Esophagus muscularis mucosa (tissue), 4 donors: Measurements from ENCODE around the gene STK32B. TPM values are rescaled to one million over a fixed set of nuclear protein-coding genes. Genes with fewer than 3 reads are reported as not detected.

ENCODE experiments used
- DNase-seq: peaks from one replicate; pipeline ENCODE4 v3.0.0-alpha.2; 2017; ENCODE audit errors: extremely low spot score
- H3K27ac ChIP-seq, 4 donors: fragments of 200-600 bp; sonication (generic); replicated peaks in 1 of 4; 1 replicate in 3 of 4; 2 replicates in 1 of 4; pipeline ENCODE4 v1.5.1; 2016 to 2019; ENCODE audit warnings: mild to moderate bottlenecking in 1 of 4
- H3K27me3 ChIP-seq, 4 donors: fragments of 200-600 bp; sonication (generic); one replicate each; pipeline versions ENCODE4 v1.5.1 to v1.6.0; 2016 to 2019
- H3K36me3 ChIP-seq, 4 donors: fragments of 200-600 bp; sonication (generic); one replicate each; pipeline ENCODE4 v1.5.1; 2016 to 2019
- H3K4me1 ChIP-seq, 4 donors: fragments of 200-600 bp; sonication (generic); one replicate each; pipeline ENCODE4 v1.5.1; 2016 to 2019
- H3K4me3 ChIP-seq, 4 donors: fragments of 200-600 bp; sonication (generic); 1 replicate in 2 of 4; 2 replicates in 2 of 4; pipeline ENCODE4 v1.5.1; 2016 to 2019; ENCODE audit warnings: mild to moderate bottlenecking in 4 of 4, moderate library complexity in 1 of 4
- H3K9me3 ChIP-seq, 4 donors: fragments of 200-600 bp; sonication (generic); 1 replicate in 3 of 4; 2 replicates in 1 of 4; pipeline ENCODE4 v1.5.1; 2016 to 2019
- EP300 ChIP-seq: sonication (generic); formaldehyde crosslinking; IDR thresholded peaks from one replicate; pipeline ENCODE4 v1.6.1; 2017; ENCODE audit warnings: antibody characterized with exemption
- POLR2A ChIP-seq: fragments of 450-650 bp; IDR thresholded peaks from one replicate; pipeline ENCODE4 v1.6.1; 2017; ENCODE audit warnings: antibody characterized with exemption, moderate library complexity, mild to moderate bottlenecking, low read depth
- POLR2AphosphoS5 ChIP-seq, 2 donors: sonication (generic); formaldehyde crosslinking; IDR thresholded peaks; one replicate each; pipeline ENCODE4 v1.6.1; 2017; ENCODE audit warnings: antibody characterized with exemption in 2 of 2
- WGBS: methylation state at CpG from one replicate; pipeline ENCODE4 v1.1.5; 2018; 5-methylcytosine and 5-hydroxymethylcytosine counted together
- intact Hi-C: fragments of 100-400 bp; cut with DNase I; formaldehyde crosslinking; loops from one replicate; pipeline ENCODE4 v1.15.1; 2023
- total RNA-seq, 4 donors: library from RNA; depleted of rRNA; stranded (reverse); fragments of >200 nt; gene quantifications; one replicate each; pipeline versions ENCODE4 v1.1.0 to v1.2.1, GENCODE V29; 2016
- TF ChIP-seq, protein P1 (sequence below), 3 experiments: fragments of 200-600 bp in 2 of 3; fragments of 450-650 bp in 1 of 3; sonication (generic) in 2 of 3; IDR thresholded peaks; one replicate each; pipeline ENCODE4 v1.5.1; 2017 to 2019; ENCODE audit warnings: antibody characterized with exemption in 3 of 3, mild to moderate bottlenecking in 2 of 3, moderate library complexity in 1 of 3

The STK32B gene
- total RNA-seq, 4 donors from 2014 or later, result 1.7 to 3.8 (median 2.7) TPM

DNA sequence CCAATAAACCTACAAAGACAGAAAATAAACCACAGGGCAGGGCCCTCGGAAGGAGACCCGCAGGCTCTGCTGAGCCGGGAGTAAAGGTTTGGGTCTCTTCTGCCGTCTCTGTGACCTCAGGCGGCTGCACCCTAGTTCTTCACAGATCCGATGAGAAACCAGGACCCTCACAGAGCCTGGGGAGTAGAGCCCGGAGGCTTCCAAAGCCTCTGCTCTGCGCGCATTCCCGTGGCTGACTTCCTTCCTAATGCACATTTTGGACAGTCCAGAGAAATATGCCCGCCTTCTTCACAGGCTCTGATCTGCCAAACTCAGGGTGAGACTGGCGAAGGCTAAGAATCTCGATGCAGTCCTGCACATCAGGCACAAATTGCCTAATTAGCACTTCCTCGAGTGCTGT lies 411.6 kb downstream of the STK32B start:
- intact Hi-C loops, result no loop called here
- TF ChIP-seq EP300 (no peak), POLR2A (no peak), POLR2AphosphoS5 (IDR thresholded peaks at IDR 0.05) (no peak)
- TF ChIP-seq, protein P1, sequence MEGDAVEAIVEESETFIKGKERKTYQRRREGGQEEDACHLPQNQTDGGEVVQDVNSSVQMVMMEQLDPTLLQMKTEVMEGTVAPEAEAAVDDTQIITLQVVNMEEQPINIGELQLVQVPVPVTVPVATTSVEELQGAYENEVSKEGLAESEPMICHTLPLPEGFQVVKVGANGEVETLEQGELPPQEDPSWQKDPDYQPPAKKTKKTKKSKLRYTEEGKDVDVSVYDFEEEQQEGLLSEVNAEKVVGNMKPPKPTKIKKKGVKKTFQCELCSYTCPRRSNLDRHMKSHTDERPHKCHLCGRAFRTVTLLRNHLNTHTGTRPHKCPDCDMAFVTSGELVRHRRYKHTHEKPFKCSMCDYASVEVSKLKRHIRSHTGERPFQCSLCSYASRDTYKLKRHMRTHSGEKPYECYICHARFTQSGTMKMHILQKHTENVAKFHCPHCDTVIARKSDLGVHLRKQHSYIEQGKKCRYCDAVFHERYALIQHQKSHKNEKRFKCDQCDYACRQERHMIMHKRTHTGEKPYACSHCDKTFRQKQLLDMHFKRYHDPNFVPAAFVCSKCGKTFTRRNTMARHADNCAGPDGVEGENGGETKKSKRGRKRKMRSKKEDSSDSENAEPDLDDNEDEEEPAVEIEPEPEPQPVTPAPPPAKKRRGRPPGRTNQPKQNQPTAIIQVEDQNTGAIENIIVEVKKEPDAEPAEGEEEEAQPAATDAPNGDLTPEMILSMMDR (IDR thresholded peaks at IDR 0.05), result no peak
- H3K9me3 ChIP-seq, result no peaks in the 10 kb centered on the region
- H3K4me3 ChIP-seq, result no peak overlapping the region
- no peaks in the 10 kb centered on the region for H3K27me3 ChIP-seq
- H3K27ac ChIP-seq, result no peak overlapping the region
- DNase-seq, result no peak
- 92% methylated on average over 14 of the region's 14 CpGs for WGBS
- H3K4me1 ChIP-seq, result no peaks in the 10 kb centered on the region
- H3K36me3 ChIP-seq, result no peaks in the 10 kb centered on the region

DNA sequence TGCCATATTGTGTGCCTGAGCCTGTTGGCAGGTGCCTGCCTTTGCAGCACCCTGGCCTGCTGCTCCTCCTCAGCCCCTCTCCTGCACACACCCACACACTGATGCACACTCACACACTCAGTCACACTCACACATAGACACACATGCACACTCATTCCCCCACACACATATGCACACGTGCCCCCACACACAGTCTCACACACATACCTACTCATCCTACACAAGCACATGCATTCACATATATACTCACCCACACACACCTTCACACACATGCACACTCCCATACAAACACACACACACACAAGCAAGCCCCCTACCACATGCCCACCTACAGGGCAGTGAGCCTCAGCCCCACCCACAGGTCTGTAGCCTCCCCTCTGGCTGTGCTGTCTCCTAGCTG lies 412.1 kb downstream of the STK32B start:
- TF ChIP-seq, protein P1 (IDR thresholded peaks at IDR 0.05), result no peak
- TF ChIP-seq POLR2A (no peak), EP300 (no peak), POLR2AphosphoS5 (IDR thresholded peaks at IDR 0.05) (no peak)
- no peak for DNase-seq
- Histone ChIP-seq H3K9me3 (no peaks in the 10 kb centered on the region), H3K36me3 (no peaks in the 10 kb centered on the region), H3K27me3 (no peaks in the 10 kb centered on the region), H3K4me3 (no peak overlapping the region), H3K4me1 (no peaks in the 10 kb centered on the region), H3K27ac (no peak overlapping the region)
- 93% methylated on average over 1 of the region's 1 CpG for WGBS
- intact Hi-C loops, result no loop called here

DNA sequence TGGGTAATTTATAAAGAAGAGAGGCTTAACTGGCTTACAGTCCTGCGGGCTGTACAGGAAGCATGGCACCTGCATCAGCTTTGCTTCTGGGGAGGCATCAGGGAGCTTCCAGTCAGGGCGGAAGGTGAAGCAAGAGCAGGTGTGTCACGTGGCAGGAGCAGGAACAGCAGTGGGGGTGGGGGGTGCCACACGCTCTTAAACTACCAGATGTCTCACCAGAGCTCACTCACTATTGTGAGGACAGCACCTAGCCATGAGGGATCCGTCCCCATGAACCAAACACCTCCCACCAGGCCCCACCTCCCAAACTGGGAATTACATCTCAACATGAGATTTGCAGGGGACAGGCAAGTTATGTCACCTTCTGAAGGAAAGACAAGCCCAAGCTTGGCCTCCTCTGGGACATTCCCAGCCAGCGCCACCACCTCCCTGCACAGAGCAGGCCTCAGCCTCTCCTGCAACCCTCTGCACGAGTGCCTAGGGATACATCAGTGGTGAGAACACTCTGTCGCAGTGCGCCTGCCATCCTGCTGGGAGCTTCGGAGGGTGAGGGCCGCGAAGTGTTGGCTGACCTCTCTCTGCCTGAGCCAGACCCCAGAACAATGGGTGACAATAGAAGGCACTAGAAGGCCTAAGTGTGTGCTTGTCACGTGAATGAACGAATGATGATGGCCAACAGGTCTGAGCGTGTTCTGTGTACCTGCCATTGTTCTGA lies 412.8 kb downstream of the STK32B start:
- Histone ChIP-seq H3K4me1 (no peaks in the 10 kb centered on the region), H3K9me3 (no peaks in the 10 kb centered on the region), H3K36me3 (no peaks in the 10 kb centered on the region), H3K4me3 (no peak overlapping the region), H3K27ac (no peak overlapping the region), H3K27me3 (no peaks in the 10 kb centered on the region)
- intact Hi-C loops, result no loop called here
- 91% methylated on average over 12 of the region's 15 CpGs for WGBS
- no peak for TF ChIP-seq POLR2AphosphoS5 (IDR thresholded peaks at IDR 0.05)
- TF ChIP-seq EP300, result no peak
- no peak for TF ChIP-seq POLR2A
- TF ChIP-seq, protein P1 (IDR thresholded peaks at IDR 0.05), result no peak
- DNase-seq, result no peak

DNA sequence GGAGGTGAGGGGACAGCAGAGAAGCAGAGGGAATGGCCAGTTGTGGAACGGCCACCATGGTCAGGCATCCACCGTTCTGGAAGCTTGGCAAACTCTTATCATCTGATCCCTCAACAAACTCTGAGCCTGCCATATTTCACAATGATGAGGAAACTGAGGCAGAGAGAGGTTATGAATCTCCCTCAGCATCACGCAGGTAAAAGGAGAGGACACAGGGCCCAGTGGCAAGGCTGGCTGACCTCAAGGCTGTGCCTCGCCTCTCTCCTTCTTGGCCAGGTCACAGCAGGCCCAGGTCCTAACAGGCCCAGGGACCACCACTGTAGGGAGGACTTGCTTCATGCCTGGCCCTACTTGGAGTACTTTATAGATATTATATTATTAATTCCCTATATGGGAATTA lies 414.2 kb downstream of the STK32B start:
- 94% methylated on average over 4 of the region's 4 CpGs for WGBS
- H3K36me3 ChIP-seq, result no peaks in the 10 kb centered on the region
- H3K27ac ChIP-seq, result no peak overlapping the region
- H3K4me1 ChIP-seq, result no peaks in the 10 kb centered on the region
- no peaks in the 10 kb centered on the region for H3K27me3 ChIP-seq
- intact Hi-C loops, result no loop called here
- TF ChIP-seq POLR2A (no peak), POLR2AphosphoS5 (IDR thresholded peaks at IDR 0.05) (no peak), EP300 (no peak)
- TF ChIP-seq, protein P1 (IDR thresholded peaks at IDR 0.05), result no peak
- H3K9me3 ChIP-seq, result no peaks in the 10 kb centered on the region
- no peak for DNase-seq
- H3K4me3 ChIP-seq, result no peak overlapping the region

DNA sequence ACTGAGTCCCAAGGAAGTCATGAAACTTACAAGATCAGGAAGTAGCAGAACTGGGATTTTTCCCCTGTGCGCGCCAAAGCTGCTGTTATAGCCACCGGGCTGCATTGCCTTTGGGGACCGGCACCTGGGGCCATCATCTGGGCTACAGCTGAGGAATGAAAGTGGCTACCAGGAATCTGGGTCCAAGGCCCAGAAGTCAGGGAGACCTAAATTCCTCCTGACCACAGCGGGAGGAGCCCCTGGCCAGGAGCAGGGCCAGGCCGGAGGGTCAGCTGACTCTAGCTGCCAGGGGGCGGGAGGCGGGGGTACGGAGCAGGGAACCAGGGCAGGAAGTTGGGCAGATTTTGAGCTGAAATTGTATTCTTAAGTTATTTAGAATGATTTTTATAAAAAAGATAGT lies 414.7 kb downstream of the STK32B start:
- Histone ChIP-seq H3K27ac (no peak overlapping the region), H3K4me3 (no peak overlapping the region), H3K36me3 (no peaks in the 10 kb centered on the region), H3K27me3 (no peaks in the 10 kb centered on the region), H3K4me1 (no peaks in the 10 kb centered on the region), H3K9me3 (no peaks in the 10 kb centered on the region)
- TF ChIP-seq EP300 (no peak), POLR2A (no peak)
- WGBS, result 95% methylated on average over 8 of the region's 9 CpGs
- no peak for DNase-seq
- intact Hi-C loops, result no loop called here
